Peyer's patch (tissue), 4 donors: ENCODE data around the gene PPM1D. TPM values are rescaled to one million over a fixed set of nuclear protein-coding genes. Genes with fewer than 3 reads are reported as not detected.

Experiments
- DNase-seq, 3 donors: peaks; one replicate each; pipeline ENCODE4 v3.0.0-alpha.2; 2017 to 2019
- H3K27ac ChIP-seq, 4 donors: fragments of 200-600 bp; sonication (generic); one replicate each; pipeline ENCODE4 v1.5.1; 2016 to 2019
- H3K27me3 ChIP-seq, 2 donors: fragments of 200-600 bp; sonication (generic); one replicate each; pipeline ENCODE4 v1.5.1; 2019
- H3K36me3 ChIP-seq, 3 donors: fragments of 200-600 bp; sonication (generic); one replicate each; pipeline ENCODE4 v1.5.1; 2016 to 2019
- H3K4me1 ChIP-seq, 4 donors: fragments of 200-600 bp; sonication (generic); one replicate each; pipeline ENCODE4 v1.5.1; 2016 to 2019
- H3K4me3 ChIP-seq, 4 donors: fragments of 200-600 bp; sonication (generic); 1 replicate in 3 of 4; 2 replicates in 1 of 4; pipeline ENCODE4 v1.5.1; 2016 to 2019; ENCODE audit warnings: mild to moderate bottlenecking in 1 of 4
- H3K9me3 ChIP-seq, 4 donors: fragments of 200-600 bp; sonication (generic); one replicate each; pipeline ENCODE4 v1.5.1; 2016 to 2019; ENCODE audit warnings: mild to moderate bottlenecking in 1 of 4
- POLR2A ChIP-seq, 2 donors: fragments of 450-650 bp; IDR thresholded peaks; one replicate each; pipeline ENCODE4 v1.5.1; 2017; ENCODE audit warnings: antibody characterized with exemption in 2 of 2, mild to moderate bottlenecking in 2 of 2, moderate library complexity in 2 of 2
- total RNA-seq, 4 donors: library from RNA; depleted of rRNA; stranded (reverse); fragments of >200 nt; gene quantifications; one replicate each; pipeline ENCODE4 v1.1.0, GENCODE V29; 2016
- TF ChIP-seq, protein P1 (sequence below), 6 experiments: fragments of 450-650 bp in 4 of 6; fragments of 200-600 bp in 2 of 6; sonication (generic) in 1 of 6; IDR thresholded peaks; one replicate each; pipeline ENCODE4 v1.5.1; 2017 to 2019; ENCODE audit warnings: antibody characterized with exemption in 6 of 6, mild to moderate bottlenecking in 3 of 6, moderate library complexity in 1 of 6

The PPM1D gene
- total RNA-seq, 4 donors from 2014 or later = 12.9 to 17.4 (median 14.3) TPM

DNA sequence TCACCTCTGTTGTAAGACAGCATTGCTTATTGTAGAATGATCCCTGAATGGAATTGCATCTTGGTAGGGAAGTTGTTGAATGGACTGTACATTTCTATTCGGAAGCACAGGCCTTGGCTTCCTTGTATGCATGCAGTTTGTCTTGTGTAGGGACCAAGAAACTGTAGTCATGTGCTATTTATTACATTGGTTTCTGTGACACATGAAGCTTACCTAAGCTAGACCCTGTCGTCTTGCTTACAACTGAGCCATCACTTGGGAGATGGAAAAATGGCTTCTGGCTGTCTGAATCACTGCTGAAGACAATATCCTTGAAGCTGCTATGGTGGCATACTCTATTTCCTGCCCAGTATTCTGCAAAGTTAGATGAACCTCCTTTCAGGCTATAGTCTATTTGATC is 29.1 kb downstream of the PPM1D start:
- Histone ChIP-seq H3K27me3 (no peaks in the 10 kb centered on the region), H3K36me3 (peaks cover 0 to 18% (median 0%) of the 10 kb centered on the region in 3 donors), H3K4me3 (no peak overlapping the region), H3K9me3 (no peaks in the 10 kb centered on the region), H3K4me1 (no peaks in the 10 kb centered on the region), H3K27ac (no peak overlapping the region)
- TF ChIP-seq, protein P1, sequence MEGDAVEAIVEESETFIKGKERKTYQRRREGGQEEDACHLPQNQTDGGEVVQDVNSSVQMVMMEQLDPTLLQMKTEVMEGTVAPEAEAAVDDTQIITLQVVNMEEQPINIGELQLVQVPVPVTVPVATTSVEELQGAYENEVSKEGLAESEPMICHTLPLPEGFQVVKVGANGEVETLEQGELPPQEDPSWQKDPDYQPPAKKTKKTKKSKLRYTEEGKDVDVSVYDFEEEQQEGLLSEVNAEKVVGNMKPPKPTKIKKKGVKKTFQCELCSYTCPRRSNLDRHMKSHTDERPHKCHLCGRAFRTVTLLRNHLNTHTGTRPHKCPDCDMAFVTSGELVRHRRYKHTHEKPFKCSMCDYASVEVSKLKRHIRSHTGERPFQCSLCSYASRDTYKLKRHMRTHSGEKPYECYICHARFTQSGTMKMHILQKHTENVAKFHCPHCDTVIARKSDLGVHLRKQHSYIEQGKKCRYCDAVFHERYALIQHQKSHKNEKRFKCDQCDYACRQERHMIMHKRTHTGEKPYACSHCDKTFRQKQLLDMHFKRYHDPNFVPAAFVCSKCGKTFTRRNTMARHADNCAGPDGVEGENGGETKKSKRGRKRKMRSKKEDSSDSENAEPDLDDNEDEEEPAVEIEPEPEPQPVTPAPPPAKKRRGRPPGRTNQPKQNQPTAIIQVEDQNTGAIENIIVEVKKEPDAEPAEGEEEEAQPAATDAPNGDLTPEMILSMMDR (IDR thresholded peaks at IDR 0.05) = no peak
- no peak for TF ChIP-seq POLR2A (IDR thresholded peaks at IDR 0.05)
- no peak for DNase-seq

GRCh38 chr17:60630352-60630751 is 30.4 kb downstream of the PPM1D start:
- DNase-seq = no peak
- H3K36me3 ChIP-seq = peaks cover 0 to 21% (median 0%) of the 10 kb centered on the region in 3 donors
- no peaks in the 10 kb centered on the region for H3K4me1 ChIP-seq
- TF ChIP-seq POLR2A (IDR thresholded peaks at IDR 0.05) = no peak
- TF ChIP-seq, protein P1 (IDR thresholded peaks at IDR 0.05) = no peak
- H3K27me3 ChIP-seq = no peaks in the 10 kb centered on the region
- no peaks in the 10 kb centered on the region for H3K9me3 ChIP-seq
- no peak overlapping the region for H3K4me3 ChIP-seq
- peak overlapping the region in 1 of 4 donors; percentile 35 for H3K27ac ChIP-seq

DNA sequence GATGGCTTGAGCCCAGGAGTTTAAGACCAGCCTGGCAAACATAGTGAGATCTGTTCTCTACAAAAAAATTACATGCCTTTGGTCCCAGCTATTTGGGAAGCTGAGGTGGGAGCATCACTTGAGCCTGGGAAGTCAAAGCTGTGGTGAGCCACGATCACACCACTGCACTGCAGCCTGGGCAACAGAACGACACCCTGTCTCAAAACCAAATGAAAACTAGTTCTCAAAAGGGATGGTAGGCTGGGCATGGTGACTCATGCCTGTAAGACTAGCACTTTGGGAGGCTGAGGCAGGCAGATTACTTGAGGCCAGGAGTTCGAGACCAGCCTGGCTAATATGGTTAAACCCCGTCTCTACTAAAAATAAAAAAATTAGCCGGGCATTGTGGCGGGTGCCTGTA is 31.1 kb downstream of the PPM1D start:
- H3K27ac ChIP-seq = peak overlapping the region in 1 of 4 donors; percentile 35
- H3K4me3 ChIP-seq = no peak overlapping the region
- DNase-seq = no peak
- H3K4me1 ChIP-seq = no peaks in the 10 kb centered on the region
- peaks cover 0 to 28% (median 0%) of the 10 kb centered on the region in 3 donors for H3K36me3 ChIP-seq
- TF ChIP-seq, protein P1 (IDR thresholded peaks at IDR 0.05) = no peak
- TF ChIP-seq POLR2A (IDR thresholded peaks at IDR 0.05) = no peak
- H3K27me3 ChIP-seq = no peaks in the 10 kb centered on the region
- H3K9me3 ChIP-seq = no peaks in the 10 kb centered on the region

GRCh38 chr17:60637683-60638082 is 37.7 kb downstream of the PPM1D start:
- no peak for TF ChIP-seq POLR2A (IDR thresholded peaks at IDR 0.05)
- TF ChIP-seq, protein P1 (IDR thresholded peaks at IDR 0.05) = no peak
- Histone ChIP-seq H3K4me3 (no peak overlapping the region), H3K36me3 (peaks cover 0 to 41% (median 0%) of the 10 kb centered on the region in 3 donors), H3K27ac (no peak overlapping the region), H3K4me1 (no peaks in the 10 kb centered on the region), H3K27me3 (no peaks in the 10 kb centered on the region), H3K9me3 (no peaks in the 10 kb centered on the region)
- no peak for DNase-seq

GRCh38 chr17:60639019-60639330 is 39.0 kb downstream of the PPM1D start:
- no peak for DNase-seq
- Histone ChIP-seq H3K27me3 (no peaks in the 10 kb centered on the region), H3K27ac (no peak overlapping the region), H3K9me3 (no peaks in the 10 kb centered on the region), H3K4me1 (no peaks in the 10 kb centered on the region), H3K36me3 (peaks cover 0 to 43% (median 0%) of the 10 kb centered on the region in 3 donors), H3K4me3 (no peak overlapping the region)
- TF ChIP-seq, protein P1 (IDR thresholded peaks at IDR 0.05) = no peak
- no peak for TF ChIP-seq POLR2A (IDR thresholded peaks at IDR 0.05)

DNA sequence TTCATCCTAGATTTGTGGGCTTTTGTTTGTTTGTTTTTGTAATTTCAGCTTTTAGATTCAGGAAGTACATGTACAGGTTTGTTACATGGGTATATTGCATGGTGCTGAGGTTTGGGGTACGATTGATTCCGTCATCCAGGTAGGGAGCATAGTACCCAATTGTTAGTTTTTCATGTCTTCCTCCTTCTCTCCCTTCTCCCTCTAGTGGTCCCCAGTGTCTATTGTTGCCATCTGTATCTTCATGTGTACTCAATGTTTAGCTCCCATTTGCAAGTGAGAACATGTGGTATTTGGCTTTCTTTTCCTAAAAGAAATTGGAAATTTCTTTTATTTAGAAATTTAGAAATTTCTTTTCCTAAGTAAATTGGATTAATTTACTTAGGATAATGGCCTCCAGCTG is 40.5 kb downstream of the PPM1D start:
- Histone ChIP-seq H3K9me3 (no peaks in the 10 kb centered on the region), H3K36me3 (peaks cover 0 to 27% (median 0%) of the 10 kb centered on the region in 3 donors), H3K27me3 (no peaks in the 10 kb centered on the region), H3K4me3 (no peak overlapping the region), H3K4me1 (no peaks in the 10 kb centered on the region), H3K27ac (no peak overlapping the region)
- TF ChIP-seq POLR2A (IDR thresholded peaks at IDR 0.05) = no peak
- TF ChIP-seq, protein P1 (IDR thresholded peaks at IDR 0.05) = no peak
- DNase-seq = no peak
